ENCODE data around the gene CHST9.
"Not testable (repeated sequence)": the region's sequence is repeated elsewhere in the genome, so short reads cannot be mapped to it uniquely, and the experiment has no call there.

The CHST9 gene

GRCh38 chr18:26928670-26929313, 256.3 kb downstream of the CHST9 start:
- no peak for DNase-seq (ENCODE audit: low spot score)

DNA sequence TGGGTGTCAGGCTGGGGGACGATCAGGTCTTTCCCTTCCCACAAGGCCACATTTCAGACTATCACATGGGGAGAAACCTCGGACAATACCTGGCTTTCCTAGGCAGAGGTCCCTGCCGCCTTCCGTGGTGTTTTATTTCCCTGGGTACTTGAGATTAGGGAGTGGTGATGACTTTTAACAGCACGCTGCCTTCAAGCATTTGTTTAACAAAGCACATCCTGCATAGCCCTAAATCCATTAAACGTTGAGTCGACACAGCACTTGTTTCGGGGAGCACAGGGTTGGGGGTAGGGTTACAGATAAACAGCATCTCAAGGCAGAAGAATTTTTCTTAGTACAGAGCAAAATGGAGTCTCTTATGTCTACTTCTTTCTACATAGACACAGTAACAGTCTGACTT, 257.3 kb downstream of the CHST9 start:
- DNase-seq (ENCODE audit: low spot score) = not testable (repeated sequence)

DNA sequence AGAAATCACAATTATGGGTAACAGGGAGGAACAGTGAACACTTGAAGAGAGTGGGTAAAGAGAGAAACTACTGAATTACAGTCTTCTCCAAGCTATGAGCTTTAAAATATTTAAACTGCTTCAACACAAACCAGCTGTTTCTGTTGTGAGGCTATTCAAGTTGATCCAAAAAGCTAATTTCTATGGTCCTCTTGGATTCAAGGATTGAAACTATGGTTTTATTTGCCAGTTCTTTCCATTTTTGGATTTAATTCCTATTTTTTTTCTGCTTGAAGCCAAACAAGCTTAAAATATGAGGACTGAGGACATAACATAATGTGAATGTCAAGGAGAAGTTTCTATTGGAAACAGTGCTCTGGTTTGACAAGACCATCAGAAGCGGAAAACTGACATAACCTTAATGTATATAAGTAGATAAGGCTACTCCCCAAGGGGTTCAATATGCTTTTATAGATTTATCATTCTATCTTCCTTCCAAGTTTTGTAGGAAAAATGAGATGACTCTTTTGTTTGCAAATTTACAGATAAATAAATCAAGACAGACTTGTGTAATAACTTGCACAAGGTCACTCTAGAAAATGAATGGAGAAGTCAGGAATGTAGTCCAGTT, 258.9 kb downstream of the CHST9 start:
- no peak for DNase-seq (ENCODE audit: low spot score)

DNA sequence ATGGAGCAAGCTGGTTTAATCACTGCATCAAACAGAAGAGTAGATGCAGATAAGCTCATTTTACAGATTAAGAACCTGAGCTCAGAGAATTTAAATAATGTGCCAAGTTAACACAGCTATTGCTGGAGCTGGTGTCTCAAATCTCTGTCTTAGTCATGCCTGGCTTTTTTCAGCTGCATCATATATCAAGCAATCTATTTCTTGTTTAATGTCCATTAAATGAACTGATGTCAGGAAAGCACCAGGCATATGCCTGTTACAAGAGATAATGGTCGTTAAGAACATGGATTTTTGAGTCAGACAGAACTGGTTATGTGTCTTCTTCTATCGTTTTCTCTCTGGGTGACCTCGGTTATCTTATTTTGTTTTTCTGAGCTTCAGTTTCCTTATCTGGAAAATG, 259.8 kb downstream of the CHST9 start:
- DNase-seq (ENCODE audit: low spot score) = no peak

- DNase-seq (ENCODE audit: low spot score) = no peak
Observed at GRCh38 chr18:26922313-26922712, 262.8 kb downstream of the CHST9 start.

DNA sequence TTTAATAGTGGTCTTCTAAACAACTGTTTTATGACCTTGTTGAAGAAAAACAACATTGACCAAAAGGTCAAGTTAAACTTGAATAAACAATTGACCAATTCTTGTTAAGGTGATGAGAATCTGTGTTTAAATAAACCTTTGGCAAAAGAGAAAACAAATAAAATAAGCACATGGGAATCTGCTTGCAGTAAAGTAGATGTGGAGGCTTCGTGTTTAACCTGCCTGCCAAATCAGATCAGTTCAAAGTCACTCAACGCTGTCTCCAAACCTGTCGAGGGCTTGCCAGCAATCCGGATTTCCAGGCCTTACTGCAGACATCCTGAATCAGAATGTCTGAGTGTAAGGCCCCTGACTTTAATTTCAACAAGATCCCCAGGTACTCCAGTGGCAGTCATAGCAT, 264.5 kb downstream of the CHST9 start:
- DNase-seq (ENCODE audit: low spot score) = no peak

DNA sequence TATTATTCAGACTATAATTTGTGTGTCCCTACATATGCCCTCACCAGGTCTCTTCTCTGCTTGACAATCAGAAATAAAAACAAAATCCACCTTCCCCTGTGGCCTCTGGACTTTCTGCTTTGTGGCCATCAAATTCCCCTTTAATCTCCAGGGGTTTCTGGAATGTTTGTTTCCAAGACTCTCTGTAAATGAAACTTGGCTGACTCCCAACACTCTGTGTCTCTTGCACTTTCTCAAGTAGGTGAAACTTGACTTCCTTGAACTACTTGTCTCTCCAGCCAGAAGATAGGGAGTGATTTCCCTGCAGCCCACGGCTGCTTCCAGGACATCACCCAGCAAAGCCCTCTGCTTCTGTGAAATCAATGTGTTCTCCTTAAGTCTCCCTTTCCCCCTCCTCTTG, 265.5 kb downstream of the CHST9 start:
- DNase-seq (ENCODE audit: low spot score) = no peak

GRCh38 chr18:26919201-26919600, 265.9 kb downstream of the CHST9 start:
- DNase-seq (ENCODE audit: low spot score) = no peak

- no peak for DNase-seq (ENCODE audit: low spot score)
Observed at GRCh38 chr18:26911840-26912239, 273.3 kb downstream of the CHST9 start.

- no peak for DNase-seq (ENCODE audit: low spot score)
Observed at GRCh38 chr18:26909599-26910290, 275.4 kb downstream of the CHST9 start.

GRCh38 chr18:26908906-26909305, 276.2 kb downstream of the CHST9 start:
- no peak for DNase-seq (ENCODE audit: low spot score)

- DNase-seq (ENCODE audit: low spot score) = no peak
Observed at GRCh38 chr18:26902291-26902690, 282.8 kb downstream of the CHST9 start.

- DNase-seq (ENCODE audit: low spot score) = no peak
Observed at GRCh38 chr18:26901020-26901419, 284.1 kb downstream of the CHST9 start.

DNA sequence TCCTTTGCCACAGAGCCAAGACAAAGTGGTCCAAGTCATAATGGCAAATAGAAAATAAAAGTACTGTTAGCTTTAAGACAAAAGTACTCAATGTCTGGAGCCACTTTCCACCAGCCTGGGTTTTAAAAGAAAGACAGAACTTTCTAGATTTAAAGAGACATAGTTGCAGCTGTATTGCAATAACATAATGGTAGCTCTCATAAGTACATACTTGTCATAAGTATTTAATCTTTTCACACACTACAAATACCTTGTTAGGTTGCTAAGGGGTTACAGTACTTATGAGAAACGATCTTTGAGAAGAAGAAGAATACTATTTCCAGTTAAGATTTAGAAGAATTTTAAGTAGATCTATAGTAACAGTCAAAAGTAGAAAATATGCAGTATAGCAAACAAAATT, 290.7 kb downstream of the CHST9 start:
- no peak for DNase-seq (ENCODE audit: low spot score)

- no peak for DNase-seq (ENCODE audit: low spot score)
Observed at GRCh38 chr18:26893996-26894395, 291.1 kb downstream of the CHST9 start.

DNA sequence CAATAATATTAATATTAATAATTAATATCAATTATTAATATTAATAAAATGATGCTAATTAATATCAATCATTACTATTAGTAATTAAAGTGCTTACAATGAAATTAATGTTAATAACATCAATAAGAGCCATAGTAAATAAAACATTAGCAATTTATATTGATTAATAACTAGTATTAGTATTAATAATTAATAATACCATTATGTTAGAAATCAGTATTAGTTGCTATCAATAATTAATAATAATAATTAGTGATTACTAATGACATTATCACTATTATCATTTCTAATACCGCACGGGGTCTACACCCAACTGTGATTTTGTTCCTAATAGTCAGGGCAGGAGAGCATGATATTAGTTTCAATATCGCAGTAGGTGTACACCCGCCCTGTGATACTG, 296.8 kb downstream of the CHST9 start:
- DNase-seq (ENCODE audit: low spot score) = no peak

- DNase-seq (ENCODE audit: low spot score) = no peak
Observed at GRCh38 chr18:26875040-26875654, 310.0 kb downstream of the CHST9 start.

DNA sequence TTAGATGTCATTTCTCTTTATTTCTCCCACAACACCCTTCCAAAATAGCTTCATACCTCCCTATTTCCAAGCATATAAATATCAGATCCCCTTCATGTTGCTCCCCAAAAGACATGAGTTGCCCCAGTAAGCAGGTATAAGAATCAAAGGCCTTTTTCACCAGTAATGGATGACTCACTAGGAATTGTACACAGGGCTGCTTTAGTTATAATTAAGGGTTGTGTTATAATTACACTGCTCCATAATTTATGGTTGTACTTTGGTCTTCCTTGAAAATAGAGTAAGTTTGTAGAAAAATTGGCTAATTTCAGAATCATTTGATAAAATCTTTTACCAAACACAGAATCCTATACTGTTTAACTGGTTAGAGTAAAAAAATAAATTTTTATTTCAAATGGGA, 310.8 kb downstream of the CHST9 start:
- DNase-seq (ENCODE audit: low spot score) = no peak

DNA sequence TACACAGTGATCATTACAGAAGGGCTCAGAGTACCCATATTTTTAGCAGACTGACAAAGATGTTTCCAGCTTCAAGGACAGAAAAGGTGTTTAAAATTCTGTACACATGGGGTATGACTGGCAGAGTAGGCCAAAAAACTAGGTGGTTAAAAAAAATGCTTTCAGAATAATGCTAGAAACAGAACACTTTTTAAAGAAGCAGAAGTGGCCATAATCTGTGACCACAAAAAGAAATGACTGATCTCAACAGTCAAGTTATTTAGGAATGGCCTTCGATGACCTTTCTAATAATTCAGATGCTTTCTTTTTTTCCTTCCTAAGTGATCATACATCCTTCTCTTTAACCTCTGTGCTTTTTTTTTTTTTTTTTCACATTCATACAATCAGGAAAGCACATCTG, 315.5 kb downstream of the CHST9 start:
- DNase-seq (ENCODE audit: low spot score) = no peak

GRCh38 chr18:26868968-26869586, 316.0 kb downstream of the CHST9 start:
- DNase-seq (ENCODE audit: low spot score) = no peak

GRCh38 chr18:26867471-26867870, 317.6 kb downstream of the CHST9 start:
- no peak for DNase-seq (ENCODE audit: low spot score)

DNA sequence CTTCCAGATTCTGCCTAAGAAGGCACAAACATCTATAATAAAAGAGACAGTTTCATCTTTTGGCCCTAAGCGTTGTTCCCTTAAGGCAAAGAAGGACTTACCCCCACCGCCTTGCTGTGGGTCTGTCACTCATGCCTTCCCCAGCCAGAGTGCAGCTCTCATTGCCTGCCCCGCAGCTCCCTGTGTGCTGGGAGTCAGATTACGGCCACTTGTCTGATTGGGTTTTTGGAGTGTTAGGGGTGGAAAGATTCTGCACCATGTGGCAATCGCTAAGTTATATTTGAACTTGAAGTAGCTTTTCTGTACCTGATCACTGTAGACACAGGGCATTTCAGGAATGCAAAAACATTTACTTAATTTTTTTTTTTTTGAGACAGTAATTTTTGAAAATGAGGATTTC, 319.6 kb downstream of the CHST9 start, which contains the start of gene AQP4:
Gene AQP4, minus strand, starts transcription at position 151 of the 400 bp plus-strand sequence. Its CDS starts 18 bp downstream, at position 133.
- no peak for DNase-seq (ENCODE audit: low spot score)

- no peak for DNase-seq (ENCODE audit: low spot score)
Observed at GRCh38 chr18:26864658-26865057, 320.4 kb downstream of the CHST9 start.

All from ecto neural progenitor cell (in vitro differentiated cells).